Activated CD8-positive, alpha-beta memory T cell treated with anti-CD3 and anti-CD28 coated beads, Interleukin-2, amount 50 U/mL, for 24 hours (primary cell): ENCODE data around the gene IL21.
"Not testable (repeated sequence)": the region's sequence is repeated elsewhere in the genome, so short reads cannot be mapped to it uniquely, and the experiment has no call there.

Experiments used
- DNase-seq: peaks from one replicate; pipeline ENCODE4 v3.0.0-alpha.2; 2020; ENCODE audit errors: extremely low read depth

The IL21 gene

DNA sequence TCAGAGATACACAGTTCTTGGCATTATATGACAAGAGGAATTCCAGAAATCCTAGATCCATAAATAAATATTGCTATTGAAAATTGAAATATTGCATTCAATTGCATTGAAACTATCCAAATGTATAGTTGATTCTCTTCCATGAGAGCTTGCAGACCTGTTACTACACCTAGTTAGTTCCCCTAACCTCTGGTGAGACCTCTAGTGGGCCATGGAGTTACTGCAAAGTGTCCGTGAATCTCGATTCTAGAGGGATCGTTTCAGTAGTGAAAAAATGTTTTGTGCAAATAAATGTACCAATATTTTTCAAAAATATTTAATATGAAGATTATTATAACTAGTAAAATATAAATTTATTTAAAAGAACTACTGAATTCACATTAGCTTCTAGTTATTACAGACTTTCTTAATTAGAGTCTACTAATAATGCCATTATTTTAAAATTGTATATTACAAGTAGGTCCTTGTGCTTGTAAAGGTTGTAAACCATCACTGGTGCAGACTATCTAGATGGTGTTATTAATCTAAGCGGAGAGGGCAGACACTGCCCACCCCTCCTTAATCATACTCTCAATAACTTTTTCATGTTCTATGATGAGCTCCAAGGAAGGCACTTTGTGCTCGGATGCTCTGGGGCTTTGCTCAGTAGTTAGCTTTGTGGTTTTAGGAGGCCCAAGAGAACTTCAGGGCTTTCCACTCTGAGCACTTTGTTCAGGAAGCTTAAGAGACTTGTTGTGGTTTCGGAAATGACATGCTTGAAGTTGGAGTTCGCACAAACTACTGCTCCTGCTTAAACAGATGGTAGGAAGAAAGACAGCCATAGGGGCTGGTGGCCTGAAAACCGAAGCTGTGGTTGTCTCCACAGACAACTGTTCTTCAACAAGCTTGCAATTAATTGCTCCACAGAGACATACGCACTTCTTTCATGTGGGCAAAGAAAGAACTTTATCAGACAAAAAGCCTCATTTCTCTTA, 42.8 kb downstream of the IL21 start:
- no peak for DNase-seq

DNA sequence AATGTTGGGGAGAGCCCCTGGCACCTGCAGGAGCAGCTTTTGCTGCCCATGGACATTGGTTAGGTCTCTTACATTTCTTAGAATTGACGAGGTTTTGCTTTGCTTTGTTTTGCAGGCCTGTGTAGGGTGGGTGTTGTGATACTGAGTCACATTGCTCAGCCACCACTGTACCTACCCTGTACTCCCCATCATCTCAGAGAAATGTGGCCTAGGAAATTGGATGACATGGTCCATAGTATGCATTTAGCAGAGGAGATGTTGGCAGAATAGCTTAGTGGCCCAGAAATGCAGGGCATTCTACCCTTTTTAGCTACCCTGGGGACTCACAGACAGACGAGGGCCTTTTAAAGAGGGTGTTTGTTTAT, 43.7 kb downstream of the IL21 start:
- no peak for DNase-seq

DNA sequence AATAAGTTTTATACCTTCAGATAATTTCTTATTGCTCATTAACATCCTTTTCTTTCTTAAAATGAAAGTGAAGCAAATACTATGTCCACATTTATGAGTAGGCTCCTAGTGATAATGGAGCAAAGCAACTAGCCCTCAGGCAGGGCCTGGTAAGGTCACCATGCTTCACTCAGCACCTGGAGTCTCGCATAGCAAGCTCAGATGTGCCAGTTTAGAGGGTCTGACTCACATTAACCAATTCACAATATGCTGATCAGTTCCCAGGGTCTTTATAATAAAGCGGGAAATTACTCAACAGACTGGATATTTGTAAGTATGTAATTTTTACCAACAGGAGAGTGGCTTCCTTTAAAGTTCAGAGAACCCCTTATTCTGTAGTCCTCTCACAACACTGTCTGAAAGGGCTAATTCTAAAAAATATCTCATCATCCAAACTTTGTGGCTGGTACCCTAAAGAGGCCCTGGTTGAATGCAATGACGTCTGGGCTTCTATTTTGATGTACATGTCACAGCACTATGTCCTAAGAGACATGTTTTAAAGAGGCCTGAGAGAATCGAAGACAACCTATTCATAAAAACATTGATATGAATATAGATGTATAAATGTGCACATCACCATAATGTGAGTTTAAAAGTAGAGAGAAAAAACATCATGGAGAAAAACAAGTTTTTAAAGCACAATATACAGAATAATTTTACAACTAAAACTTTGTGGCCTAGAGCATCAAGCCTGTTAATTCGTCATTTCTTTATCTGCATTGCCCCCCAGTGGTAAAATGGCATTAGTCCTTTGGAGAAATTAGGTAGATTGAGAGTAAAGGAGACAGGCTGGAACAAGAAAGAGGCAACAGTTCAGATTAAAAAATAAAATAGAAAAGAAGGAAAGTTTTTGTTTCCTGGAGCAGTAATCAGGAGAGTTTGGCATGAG, 44.3 kb downstream of the IL21 start:
- no peak for DNase-seq

DNA sequence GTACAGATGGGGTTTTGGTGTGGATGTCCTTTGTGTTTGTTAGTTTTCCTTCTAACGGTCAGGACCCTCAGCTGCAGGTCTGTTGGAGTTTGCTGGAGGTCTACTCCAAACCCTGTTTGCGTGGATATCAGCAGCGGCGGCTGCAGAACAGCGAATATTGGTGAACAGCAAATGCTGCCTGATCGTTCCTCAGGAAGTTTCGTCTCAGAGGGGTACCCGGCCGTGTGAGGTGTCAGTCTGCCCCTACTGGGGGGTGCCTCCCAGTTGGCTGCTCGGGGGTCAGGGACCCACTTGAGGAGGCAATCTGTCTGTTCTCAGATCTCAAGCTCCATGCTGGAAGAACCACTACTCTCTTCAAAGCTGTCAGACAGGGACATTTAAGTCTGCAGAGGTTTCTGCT, 46.5 kb downstream of the IL21 start:
- DNase-seq, result not testable (repeated sequence)

DNA sequence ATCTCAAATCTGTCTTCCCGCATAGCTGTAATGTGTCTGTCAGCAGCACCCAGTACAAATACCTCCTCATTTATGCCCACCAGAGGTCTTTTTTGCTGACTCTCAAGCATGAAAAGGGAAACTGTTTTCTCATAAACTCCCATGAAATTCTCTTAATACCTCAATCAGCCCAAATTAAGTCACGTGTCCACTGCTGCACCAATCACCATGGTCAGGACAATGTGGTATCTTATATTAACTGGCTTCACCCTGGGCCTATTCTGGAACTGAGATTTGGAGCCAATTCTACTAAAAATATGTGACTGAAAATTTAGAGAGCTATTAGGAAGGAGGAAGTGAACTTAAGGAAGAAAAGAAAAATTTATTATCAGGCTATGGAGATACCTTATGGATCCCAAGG, 58.4 kb downstream of the IL21 start:
- DNase-seq, result no peak
